Liver (tissue), 3 donors: ENCODE measurements around the gene MVB12A.

ENCODE experiments used
- HNF4G ChIP-seq: IDR thresholded peaks from 2 replicates; pipeline ENCODE4 v1.6.1; 2016; ENCODE audit warnings: antibody characterized with exemption
- JUND ChIP-seq, 2 donors: IDR thresholded peaks; 2 replicates each; pipeline ENCODE4 v1.6.1; 2016; ENCODE audit warnings: antibody characterized with exemption in 2 of 2
- NR2F2 ChIP-seq: IDR thresholded peaks from 2 replicates; pipeline ENCODE4 v1.6.1; 2016; ENCODE audit warnings: antibody characterized with exemption
- RAD21 ChIP-seq, 2 donors: IDR thresholded peaks; 2 replicates each; pipeline ENCODE4 v1.6.1; 2016; ENCODE audit warnings: antibody characterized with exemption in 2 of 2, mild to moderate bottlenecking in 2 of 2
- TAF1 ChIP-seq: conservative IDR thresholded peaks from 2 replicates; pipeline ENCODE4 v1.6.1; 2016; ENCODE audit warnings: antibody characterized with exemption, mild to moderate bottlenecking
- YY1 ChIP-seq: IDR thresholded peaks from 2 replicates; pipeline ENCODE4 v1.6.1; 2016; ENCODE audit warnings: antibody characterized with exemption, mild to moderate bottlenecking
- TF ChIP-seq, protein P1 (sequence below): fragments of 150-350 bp; IDR thresholded peaks from 2 replicates; pipeline ENCODE4 v1.5.1; 2017; ENCODE audit warnings: improper control_type of control experiment, low read depth, low read length; ENCODE audit not compliant: missing input control
- TF ChIP-seq, protein P2 (sequence below): IDR thresholded peaks from 2 replicates; pipeline ENCODE4 v1.6.1; 2016; ENCODE audit warnings: antibody characterized with exemption
- donor health status: healthy.
- donor health status: healthy.

DNA sequence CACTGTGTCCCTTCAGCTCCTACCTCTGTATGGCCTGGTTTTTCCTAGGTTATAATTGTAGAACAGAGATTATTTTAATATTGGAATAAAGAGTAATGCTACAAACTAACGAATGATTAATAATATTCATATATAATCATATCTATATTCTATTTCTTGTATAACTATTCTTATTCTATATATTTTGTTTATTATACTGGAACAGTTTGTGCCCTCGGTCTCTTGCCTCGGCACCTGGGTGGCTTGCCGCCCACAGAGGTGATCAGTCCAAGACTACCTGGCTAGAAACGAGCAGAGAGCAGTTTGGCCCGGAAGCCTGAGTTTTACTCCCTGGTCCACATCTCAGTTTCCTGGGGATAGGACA, 46.6 kb downstream of the MVB12A start:
- TF ChIP-seq TAF1 (no peak), JUND (IDR thresholded peaks at IDR 0.05) (no peak), NR2F2 (no peak), RAD21 (IDR thresholded peaks at IDR 0.05) (no peak), HNF4G (no peak), YY1 (no peak)
- TF ChIP-seq, protein P1, sequence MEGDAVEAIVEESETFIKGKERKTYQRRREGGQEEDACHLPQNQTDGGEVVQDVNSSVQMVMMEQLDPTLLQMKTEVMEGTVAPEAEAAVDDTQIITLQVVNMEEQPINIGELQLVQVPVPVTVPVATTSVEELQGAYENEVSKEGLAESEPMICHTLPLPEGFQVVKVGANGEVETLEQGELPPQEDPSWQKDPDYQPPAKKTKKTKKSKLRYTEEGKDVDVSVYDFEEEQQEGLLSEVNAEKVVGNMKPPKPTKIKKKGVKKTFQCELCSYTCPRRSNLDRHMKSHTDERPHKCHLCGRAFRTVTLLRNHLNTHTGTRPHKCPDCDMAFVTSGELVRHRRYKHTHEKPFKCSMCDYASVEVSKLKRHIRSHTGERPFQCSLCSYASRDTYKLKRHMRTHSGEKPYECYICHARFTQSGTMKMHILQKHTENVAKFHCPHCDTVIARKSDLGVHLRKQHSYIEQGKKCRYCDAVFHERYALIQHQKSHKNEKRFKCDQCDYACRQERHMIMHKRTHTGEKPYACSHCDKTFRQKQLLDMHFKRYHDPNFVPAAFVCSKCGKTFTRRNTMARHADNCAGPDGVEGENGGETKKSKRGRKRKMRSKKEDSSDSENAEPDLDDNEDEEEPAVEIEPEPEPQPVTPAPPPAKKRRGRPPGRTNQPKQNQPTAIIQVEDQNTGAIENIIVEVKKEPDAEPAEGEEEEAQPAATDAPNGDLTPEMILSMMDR: no peak
- TF ChIP-seq, protein P2, sequence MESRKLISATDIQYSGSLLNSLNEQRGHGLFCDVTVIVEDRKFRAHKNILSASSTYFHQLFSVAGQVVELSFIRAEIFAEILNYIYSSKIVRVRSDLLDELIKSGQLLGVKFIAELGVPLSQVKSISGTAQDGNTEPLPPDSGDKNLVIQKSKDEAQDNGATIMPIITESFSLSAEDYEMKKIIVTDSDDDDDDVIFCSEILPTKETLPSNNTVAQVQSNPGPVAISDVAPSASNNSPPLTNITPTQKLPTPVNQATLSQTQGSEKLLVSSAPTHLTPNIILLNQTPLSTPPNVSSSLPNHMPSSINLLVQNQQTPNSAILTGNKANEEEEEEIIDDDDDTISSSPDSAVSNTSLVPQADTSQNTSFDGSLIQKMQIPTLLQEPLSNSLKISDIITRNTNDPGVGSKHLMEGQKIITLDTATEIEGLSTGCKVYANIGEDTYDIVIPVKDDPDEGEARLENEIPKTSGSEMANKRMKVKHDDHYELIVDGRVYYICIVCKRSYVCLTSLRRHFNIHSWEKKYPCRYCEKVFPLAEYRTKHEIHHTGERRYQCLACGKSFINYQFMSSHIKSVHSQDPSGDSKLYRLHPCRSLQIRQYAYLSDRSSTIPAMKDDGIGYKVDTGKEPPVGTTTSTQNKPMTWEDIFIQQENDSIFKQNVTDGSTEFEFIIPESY: no peak
